ENCODE data around the gene RABGEF1.
"Not testable (repeated sequence)": the region's sequence is repeated elsewhere in the genome, so short reads cannot be mapped to it uniquely, and the experiment has no call there.

DNA sequence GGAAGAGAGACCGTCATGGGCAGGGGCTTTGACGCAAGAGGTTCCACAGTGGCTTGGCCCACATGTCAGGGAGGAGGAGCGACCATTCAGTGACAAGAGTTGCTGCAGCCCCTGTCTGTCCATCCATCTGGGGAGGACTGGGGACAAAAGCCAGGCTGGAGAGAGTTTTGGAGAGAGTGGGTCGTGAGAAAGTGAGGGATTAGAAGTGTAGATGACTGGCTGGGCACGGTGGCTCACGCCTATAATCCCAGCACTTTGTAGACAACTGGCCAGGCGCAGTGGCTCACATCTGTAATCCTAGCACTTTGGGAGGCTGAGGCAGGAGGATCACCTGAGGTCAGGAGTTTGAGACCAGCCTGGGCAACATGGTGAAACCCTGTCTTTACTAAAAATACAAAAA lies 45.1 kb upstream of the RABGEF1 start:
- not testable (repeated sequence) for TF ChIP-seq FOXK2 (IDR thresholded peaks at IDR 0.05); TARDBP (IDR thresholded peaks at IDR 0.05); FOXM1 (IDR thresholded peaks at IDR 0.05; ENCODE audit: borderline replicate concordance)

Measured in HEK293T (cell line).